IPS-18a (cell line): ENCODE data around the gene ADARB2.

Experiments used
- H3K27ac ChIP-seq: one replicate; pipeline ENCODE4 v1.5.1; 2013; ENCODE audit warnings: low read length
- H3K27me3 ChIP-seq: one replicate; pipeline ENCODE4 v1.6.1; 2013; ENCODE audit warnings: mild to moderate bottlenecking, low read length; ENCODE audit not compliant: control insufficient read depth, insufficient read depth
- H3K36me3 ChIP-seq: one replicate; pipeline ENCODE4 v1.6.1; 2013; ENCODE audit warnings: low read depth, low read length; ENCODE audit not compliant: control insufficient read depth
- H3K4me1 ChIP-seq: one replicate; pipeline ENCODE4 v1.6.1; 2013; ENCODE audit warnings: low read depth, low read length; ENCODE audit not compliant: control insufficient read depth
- H3K4me3 ChIP-seq: one replicate; pipeline ENCODE4 v1.5.1; 2013; ENCODE audit warnings: low read length
- H3K9ac ChIP-seq: one replicate; pipeline ENCODE4 v1.6.1; 2013; ENCODE audit warnings: mild to moderate bottlenecking, low read length, moderate library complexity
- H3K9me3 ChIP-seq: one replicate; pipeline ENCODE4 v1.6.1; 2013; ENCODE audit warnings: low read depth, low read length; ENCODE audit not compliant: control insufficient read depth

ADARB2 gene

DNA sequence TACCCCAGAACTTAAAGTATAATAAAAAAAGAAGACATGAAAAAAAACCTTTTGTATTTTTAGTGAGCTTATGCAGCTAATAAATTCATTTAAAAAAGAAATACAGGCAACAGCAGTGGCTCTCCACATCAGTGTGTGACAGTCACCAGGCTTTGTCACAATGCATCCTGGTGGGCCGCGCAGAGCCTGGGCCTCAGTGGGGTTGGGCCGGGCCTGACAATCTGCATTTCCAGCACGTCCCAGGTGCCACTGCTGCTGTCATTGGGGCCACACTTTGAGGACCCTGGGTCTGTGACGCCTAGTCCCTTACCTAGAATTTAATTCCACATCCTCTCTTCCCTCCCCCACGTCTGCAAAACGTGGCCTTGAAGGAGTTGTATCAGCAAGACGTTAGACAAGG is 284.5 kb downstream of the ADARB2 start:
- Histone ChIP-seq H3K27ac (no peak overlapping the region), H3K4me1 (peaks cover 8% of the 10 kb centered on the region), H3K27me3 (no peaks in the 10 kb centered on the region), H3K36me3 (no peaks in the 10 kb centered on the region), H3K9me3 (no peaks in the 10 kb centered on the region), H3K9ac (no peak overlapping the region), H3K4me3 (no peak overlapping the region)

DNA sequence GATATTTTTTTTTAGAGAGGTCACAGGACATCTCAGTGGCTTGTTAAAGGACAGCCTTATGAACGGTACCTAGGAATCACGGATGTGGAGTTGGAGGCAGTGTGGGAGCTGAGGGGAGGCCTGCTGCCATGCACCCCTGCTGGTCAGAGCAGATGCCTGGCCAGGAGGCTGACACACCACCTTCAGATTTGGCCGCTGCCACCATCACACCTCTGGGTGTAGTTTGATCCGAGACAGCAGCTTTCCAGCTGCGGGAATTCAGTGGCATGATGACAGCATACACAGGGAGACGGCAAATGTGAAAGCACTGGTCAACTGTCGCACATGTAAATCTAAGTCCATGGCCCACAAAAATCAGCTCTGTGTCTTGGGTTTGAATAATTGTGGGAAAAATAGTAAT is 285.4 kb downstream of the ADARB2 start:
- no peak overlapping the region for H3K27ac ChIP-seq
- H3K27me3 ChIP-seq: no peaks in the 10 kb centered on the region
- H3K4me1 ChIP-seq: peaks cover 8% of the 10 kb centered on the region
- H3K9me3 ChIP-seq: no peaks in the 10 kb centered on the region
- no peak overlapping the region for H3K4me3 ChIP-seq
- H3K36me3 ChIP-seq: no peaks in the 10 kb centered on the region
- no peak overlapping the region for H3K9ac ChIP-seq

DNA sequence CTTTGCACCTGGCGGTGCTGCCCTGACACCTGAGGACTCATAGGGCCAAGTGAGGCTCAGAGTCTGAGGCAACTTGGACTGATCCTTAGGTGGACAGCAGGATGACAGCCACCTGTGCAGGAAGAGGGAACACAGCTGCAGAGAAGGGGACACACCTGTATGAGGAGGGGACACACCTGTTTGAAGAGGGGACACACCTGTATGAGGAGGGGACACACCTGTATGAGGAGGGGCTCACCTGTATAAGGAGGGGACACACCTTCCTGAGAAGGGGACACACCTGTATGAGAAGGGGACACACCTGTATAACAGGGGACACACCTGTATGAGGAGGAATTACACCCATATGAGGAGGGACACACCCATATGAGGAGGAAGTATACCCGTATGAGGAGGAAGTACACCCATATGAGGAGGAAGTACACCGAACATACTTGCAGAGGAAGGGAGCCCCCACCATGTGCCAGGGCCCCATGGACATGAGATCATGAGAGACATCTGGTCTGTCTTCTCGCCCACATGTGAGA is 285.9 kb downstream of the ADARB2 start:
- H3K9me3 ChIP-seq: no peaks in the 10 kb centered on the region
- no peak overlapping the region for H3K9ac ChIP-seq
- no peak overlapping the region for H3K27ac ChIP-seq
- H3K4me1 ChIP-seq: peaks cover 8% of the 10 kb centered on the region
- no peaks in the 10 kb centered on the region for H3K36me3 ChIP-seq
- no peaks in the 10 kb centered on the region for H3K27me3 ChIP-seq
- no peak overlapping the region for H3K4me3 ChIP-seq

DNA sequence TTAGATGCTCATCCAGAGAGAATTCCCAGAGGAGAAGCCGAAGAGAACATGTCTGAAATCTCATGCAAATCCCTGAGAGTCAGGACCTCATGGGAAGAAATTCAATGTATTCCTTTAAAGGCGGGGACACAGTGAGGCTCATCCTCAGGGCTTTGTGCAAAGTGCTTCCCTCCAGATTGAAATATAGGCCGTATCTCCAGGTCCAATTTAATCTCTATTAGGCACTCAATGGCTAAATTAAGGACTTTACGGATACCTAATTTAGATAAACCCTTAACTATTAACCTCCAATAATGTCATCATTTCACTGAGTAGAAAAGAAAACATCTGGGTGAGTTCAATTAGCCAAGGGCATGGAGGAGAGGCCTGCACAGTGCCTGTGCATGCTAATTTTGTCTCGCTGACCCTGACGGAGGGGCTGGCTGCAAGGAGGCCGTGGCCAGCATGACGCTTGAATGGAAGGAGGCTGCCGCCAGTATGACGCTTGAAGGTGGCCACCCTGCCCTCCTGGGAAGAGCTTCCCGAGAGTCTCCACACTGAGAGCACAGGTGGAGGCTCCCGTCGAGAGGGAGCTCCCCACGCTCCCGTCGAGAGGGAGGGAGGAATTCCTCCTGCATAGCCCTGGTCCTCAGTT is 287.6 kb downstream of the ADARB2 start:
- H3K9me3 ChIP-seq: no peaks in the 10 kb centered on the region
- H3K27me3 ChIP-seq: no peaks in the 10 kb centered on the region
- H3K36me3 ChIP-seq: no peaks in the 10 kb centered on the region
- peaks cover 8% of the 10 kb centered on the region for H3K4me1 ChIP-seq
- no peak overlapping the region for H3K27ac ChIP-seq
- H3K4me3 ChIP-seq: no peak overlapping the region
- H3K9ac ChIP-seq: no peak overlapping the region

DNA sequence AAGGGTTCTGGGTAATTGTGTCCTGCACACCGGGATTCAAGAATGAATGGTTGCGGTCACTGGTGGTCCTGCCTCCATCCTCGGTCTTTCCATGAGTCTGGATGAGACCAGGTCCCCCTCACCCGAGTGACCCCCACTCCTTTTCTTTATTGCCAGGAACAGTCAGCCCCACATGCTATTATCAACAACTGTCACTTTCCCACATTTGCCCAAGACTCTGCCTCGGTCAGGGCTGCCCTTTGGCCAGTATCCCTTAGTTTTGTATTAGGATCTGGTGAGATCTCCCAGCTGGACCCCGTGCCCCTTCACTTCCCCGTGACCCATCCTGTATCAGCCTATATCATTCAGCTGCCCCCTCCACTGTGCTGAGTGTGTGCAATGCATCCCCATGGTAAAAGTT is 288.3 kb downstream of the ADARB2 start:
- no peak overlapping the region for H3K4me3 ChIP-seq
- no peaks in the 10 kb centered on the region for H3K9me3 ChIP-seq
- H3K36me3 ChIP-seq: no peaks in the 10 kb centered on the region
- H3K9ac ChIP-seq: no peak overlapping the region
- no peak overlapping the region for H3K27ac ChIP-seq
- H3K27me3 ChIP-seq: no peaks in the 10 kb centered on the region
- H3K4me1 ChIP-seq: peaks cover 8% of the 10 kb centered on the region

DNA sequence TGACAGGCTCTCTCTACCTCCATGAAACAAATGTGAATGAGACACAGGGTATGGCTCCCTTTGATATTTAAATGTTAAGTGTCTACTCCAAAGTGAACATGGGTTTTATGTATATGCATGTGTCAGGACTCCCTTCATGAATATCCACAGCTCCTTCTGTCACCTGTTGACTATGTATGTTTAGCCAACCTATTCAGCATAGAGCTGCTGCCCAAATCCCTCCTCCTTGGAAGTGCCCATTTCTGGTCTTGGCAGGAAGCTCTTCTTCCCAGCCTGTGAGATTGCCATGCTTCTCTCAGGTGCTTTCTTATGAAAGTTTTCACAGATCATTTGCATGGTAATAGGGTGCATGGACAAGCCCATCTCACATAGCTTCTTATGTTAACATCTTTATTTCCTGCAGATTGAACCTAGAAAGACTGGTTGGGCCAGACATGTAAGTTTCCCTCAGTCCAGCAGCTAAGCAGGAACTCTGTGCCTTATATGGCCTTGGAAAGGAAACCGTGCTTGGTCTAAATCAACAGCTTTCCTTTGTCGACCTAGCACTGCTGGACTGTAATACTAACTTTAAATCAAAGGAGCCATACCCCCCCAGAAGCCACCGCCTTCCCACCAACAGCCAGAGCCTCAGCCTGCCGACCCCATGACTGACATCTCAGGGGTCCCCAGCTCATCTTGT is 288.9 kb downstream of the ADARB2 start:
- Histone ChIP-seq H3K9me3 (no peaks in the 10 kb centered on the region), H3K27me3 (no peaks in the 10 kb centered on the region), H3K9ac (no peak overlapping the region), H3K36me3 (no peaks in the 10 kb centered on the region), H3K4me1 (peaks cover 8% of the 10 kb centered on the region), H3K4me3 (no peak overlapping the region), H3K27ac (no peak overlapping the region)

DNA sequence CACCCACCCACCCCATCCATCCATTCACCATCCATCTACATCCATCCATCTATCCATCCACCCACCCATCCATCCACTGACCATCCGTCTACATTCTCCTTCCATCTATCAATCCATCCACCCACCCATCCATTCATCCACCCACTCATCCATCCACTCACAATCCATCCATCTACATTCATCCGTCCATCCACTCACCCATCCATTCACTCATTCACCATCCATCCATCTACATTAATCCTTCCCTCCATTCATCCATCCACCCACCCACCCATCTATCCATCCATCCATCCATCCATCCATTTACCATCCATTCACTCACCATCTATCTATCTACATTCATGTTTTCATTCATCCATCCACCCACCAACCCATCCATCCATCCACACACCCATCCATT is 292.5 kb downstream of the ADARB2 start:
- H3K9me3 ChIP-seq: no peaks in the 10 kb centered on the region
- H3K9ac ChIP-seq: no peak overlapping the region
- no peak overlapping the region for H3K27ac ChIP-seq
- no peaks in the 10 kb centered on the region for H3K36me3 ChIP-seq
- H3K4me3 ChIP-seq: no peak overlapping the region
- H3K4me1 ChIP-seq: peaks cover 8% of the 10 kb centered on the region
- no peaks in the 10 kb centered on the region for H3K27me3 ChIP-seq

DNA sequence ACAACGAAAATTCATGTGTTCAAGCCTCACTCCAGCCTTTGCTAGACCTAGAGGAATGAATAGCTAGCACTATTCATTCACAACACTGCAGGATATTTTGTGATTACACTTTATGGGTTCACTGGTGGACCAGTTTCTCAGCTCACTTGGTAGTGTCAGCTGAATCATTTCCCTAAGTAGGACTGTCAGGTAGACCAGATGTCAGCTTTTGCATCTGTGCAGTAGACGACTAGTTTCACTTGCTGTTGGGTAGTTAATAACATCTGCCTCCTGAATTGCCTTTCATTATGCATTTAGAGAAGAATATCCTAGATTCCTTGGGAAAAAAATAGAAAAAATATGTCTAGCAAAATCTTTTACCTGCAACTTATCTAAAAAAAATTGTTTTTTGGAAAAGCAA is 296.4 kb downstream of the ADARB2 start:
- Histone ChIP-seq H3K9ac (no peak overlapping the region), H3K4me3 (no peak overlapping the region), H3K27me3 (no peaks in the 10 kb centered on the region), H3K36me3 (no peaks in the 10 kb centered on the region), H3K4me1 (no peaks in the 10 kb centered on the region), H3K9me3 (no peaks in the 10 kb centered on the region), H3K27ac (no peak overlapping the region)

DNA sequence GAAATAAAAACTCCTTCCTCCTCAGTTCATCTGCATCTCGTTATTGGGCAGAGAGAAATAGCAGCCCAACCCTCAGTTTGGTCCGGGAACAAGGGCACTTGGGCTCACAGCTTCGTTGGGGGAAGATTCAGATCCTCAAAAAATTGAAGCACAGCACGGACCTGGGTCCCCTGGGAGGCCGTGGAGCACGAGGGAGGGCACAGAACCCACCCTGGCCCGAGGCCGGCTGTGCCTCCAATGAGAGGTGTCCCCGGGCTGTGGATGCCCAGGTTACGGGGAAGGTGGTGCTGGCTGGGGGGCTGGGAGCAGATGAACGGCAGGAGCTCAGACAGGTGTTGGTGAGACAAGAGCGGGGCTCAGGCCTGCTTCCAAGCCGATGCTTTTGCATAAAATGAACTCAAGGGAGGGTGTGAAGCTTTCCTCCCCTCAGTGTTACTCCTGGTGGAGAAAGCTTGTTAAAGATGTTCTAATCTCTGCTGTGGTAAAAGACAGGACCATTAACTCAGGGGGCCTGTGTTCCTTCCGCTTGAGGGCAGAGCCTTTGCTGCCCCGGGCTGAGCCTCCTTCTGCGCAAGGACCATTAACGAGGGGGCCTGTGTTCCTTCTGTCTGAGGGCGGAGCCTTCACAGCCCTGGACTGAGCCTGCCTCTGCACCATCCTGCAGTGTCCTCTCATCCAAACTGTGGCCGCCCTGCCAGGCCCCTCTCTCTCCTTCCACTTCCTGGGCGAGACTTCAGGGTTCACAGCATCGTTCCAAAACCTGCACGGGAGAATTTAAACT is 302.2 kb downstream of the ADARB2 start:
- Histone ChIP-seq H3K27ac (no peak overlapping the region), H3K9ac (no peak overlapping the region), H3K36me3 (no peaks in the 10 kb centered on the region), H3K4me1 (peaks cover 13% of the 10 kb centered on the region), H3K27me3 (no peaks in the 10 kb centered on the region), H3K9me3 (peaks cover 5% of the 10 kb centered on the region), H3K4me3 (no peak overlapping the region)

DNA sequence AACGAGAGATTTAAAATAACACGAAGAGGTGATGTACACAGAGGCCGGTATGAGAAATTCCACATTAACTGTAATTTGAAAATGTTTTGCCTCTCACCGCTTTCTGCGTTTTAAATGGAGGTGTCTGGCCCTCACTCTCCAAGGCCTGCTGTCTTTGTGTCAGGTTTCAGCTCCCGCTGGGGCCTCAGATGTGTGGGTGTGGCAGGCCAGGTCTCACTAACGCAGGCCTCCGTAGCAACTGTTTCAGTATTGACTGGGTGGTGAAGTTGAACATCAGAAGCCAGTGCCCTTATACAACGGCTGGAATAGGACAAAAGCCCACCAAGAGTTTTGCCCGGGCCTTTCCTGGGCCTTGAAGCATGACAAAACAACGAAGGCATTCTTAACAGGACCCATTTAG is 303.1 kb downstream of the ADARB2 start:
- Histone ChIP-seq H3K4me3 (no peak overlapping the region), H3K36me3 (no peaks in the 10 kb centered on the region), H3K9ac (no peak overlapping the region), H3K27me3 (no peaks in the 10 kb centered on the region), H3K27ac (no peak overlapping the region), H3K4me1 (peaks cover 13% of the 10 kb centered on the region), H3K9me3 (peaks cover 5% of the 10 kb centered on the region)

DNA sequence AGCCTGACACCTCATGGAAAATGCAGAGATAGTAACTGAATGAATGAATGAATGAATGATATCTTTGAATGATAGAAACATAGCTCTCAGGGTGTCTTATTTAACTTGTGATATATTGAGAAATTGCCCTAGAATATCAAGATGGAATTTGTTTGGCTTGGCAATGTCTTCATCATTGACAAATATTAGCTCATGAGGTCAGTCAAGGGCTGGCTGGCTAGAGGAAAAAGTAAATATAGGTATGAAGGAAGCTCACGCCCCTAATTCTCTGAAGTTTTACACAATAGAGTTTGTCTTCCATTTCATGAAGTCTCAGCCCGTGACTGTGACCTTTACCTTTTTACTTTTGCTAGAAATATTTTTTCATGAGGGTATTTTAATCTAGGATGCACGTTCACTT is 305.2 kb downstream of the ADARB2 start:
- Histone ChIP-seq H3K4me3 (no peak overlapping the region), H3K4me1 (peaks cover 13% of the 10 kb centered on the region), H3K9ac (no peak overlapping the region)

More for the DNA sequence above, 305.2 kb downstream of the ADARB2 start:
- H3K27ac ChIP-seq: no peak overlapping the region
- peaks cover 5% of the 10 kb centered on the region for H3K9me3 ChIP-seq
- H3K27me3 ChIP-seq: no peaks in the 10 kb centered on the region
- H3K36me3 ChIP-seq: no peaks in the 10 kb centered on the region
